AG09309 (cell line): ENCODE measurements around the gene RCOR2.

ENCODE experiments used
- DNase-seq: peaks from one replicate; pipeline ENCODE4 v3.0.0-alpha.2; 2010; ENCODE audit warnings: low read depth
- H3K4me3 ChIP-seq: 2 replicates; pipeline ENCODE4 v1.5.1; 2011; ENCODE audit warnings: mild to moderate bottlenecking, low read depth, low read length, moderate library complexity; ENCODE audit not compliant: control insufficient read depth
- CTCF ChIP-seq: IDR thresholded peaks from 2 replicates; pipeline ENCODE4 v1.5.1; 2011; ENCODE audit warnings: mild to moderate bottlenecking, low read depth, low read length, inconsistent platforms; ENCODE audit not compliant: insufficient read depth, control insufficient read depth; ENCODE audit errors: missing control alignments

Gene RCOR2

DNA sequence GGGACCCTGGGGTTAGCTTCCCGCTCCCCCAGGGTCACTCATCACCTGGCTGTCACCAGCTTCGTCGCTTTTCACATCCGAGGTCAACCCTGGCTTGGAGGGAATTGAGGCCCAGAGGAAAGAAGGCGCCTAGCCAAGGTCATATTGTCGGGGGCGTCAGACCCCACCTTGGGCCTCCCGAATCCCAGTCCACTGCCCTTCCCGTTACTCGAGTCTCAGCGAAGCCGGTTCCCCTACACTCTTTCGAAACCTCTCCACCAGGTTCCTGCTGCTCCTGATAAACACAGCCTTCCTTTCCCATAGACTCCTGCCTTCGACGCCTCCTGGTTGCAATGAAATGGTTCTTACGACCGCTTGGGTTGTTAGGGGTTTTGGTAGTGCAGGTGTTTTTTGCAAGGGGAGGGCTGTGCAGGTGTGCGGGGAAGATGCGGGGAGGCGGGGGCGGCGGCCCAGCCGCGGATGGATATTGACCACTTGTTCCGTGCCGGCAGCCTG lies 22.5 kb upstream of the RCOR2 start:
- H3K4me3 ChIP-seq: peak overlapping the region; percentile 89
- no peak for DNase-seq
- peak; percentile 8 for TF ChIP-seq CTCF

GRCh38 chr11:63938479-63939396 lies 21.8 kb upstream of the RCOR2 start, which contains the start of gene NAA40:
Gene NAA40, plus strand, starts transcription at chr11:63939002. Its CDS starts 95 bp downstream, at chr11:63939097.
- peak; percentile 73 for DNase-seq
- H3K4me3 ChIP-seq: peak within 1 kb of the TSS; percentile 89
- TF ChIP-seq CTCF: no peak

DNA sequence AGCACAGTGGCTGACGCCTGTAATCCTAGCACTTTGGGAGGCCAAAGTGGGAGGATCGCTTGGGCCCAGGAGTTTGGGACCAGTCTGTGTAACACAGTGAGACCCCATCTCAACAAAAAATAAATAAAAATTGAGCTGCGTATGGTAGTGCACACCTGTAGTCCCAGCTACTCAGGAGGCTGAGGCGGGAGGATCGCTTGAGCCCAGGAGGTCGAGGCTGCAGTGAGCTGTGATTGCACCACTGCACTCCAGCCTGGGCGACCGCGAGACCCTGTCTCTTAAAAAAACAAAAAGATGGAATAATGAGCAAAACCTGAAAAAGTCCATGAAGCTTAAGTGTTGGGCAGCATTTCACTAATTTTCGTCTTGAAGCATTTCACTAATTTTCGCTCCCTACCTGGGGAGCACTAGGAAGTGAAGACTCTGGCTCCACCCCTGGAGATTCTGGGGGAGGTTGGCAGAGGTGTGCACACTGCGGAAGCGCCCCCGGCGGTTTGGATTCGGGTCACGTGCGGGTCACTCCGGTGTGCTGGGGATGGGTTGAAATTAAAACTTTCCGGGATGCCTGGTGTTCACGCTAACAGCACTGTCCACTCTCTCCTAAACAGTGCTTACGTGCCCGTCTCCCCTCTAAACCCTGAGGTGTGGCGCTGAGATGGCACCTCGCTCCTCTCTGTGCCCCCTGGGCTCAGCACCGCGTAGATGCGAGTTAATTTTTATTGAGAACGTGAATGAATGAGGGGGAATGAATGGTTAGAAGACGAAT lies 20.9 kb upstream of the RCOR2 start:
- no peak for DNase-seq
- H3K4me3 ChIP-seq: peak overlapping the region; percentile 89
- TF ChIP-seq CTCF: no peak

DNA sequence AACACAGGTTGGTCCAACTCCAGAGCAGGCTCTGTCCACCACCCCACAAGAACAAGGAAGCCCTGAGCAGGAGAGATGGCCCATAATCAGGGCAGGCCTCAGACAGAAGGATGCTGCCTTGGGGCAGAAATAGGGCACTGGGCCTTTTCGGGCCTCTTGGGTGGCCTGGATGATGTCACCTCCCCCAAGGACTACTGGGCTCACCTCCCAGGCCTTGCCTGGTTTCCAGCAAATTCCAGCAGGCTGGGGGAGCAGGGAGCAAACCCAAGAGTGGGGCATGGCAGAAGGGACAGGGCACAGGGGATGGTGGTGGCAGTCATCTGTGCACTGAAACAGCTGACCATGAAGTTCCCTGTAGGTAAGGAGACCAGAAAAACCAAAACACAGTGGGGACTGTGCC lies 16.5 kb upstream of the RCOR2 start:
- no peak for TF ChIP-seq CTCF
- no peak for DNase-seq
- H3K4me3 ChIP-seq: no peak overlapping the region

GRCh38 chr11:63931876-63932275 lies 14.9 kb upstream of the RCOR2 start:
- DNase-seq: no peak
- TF ChIP-seq CTCF: no peak
- H3K4me3 ChIP-seq: no peak overlapping the region

DNA sequence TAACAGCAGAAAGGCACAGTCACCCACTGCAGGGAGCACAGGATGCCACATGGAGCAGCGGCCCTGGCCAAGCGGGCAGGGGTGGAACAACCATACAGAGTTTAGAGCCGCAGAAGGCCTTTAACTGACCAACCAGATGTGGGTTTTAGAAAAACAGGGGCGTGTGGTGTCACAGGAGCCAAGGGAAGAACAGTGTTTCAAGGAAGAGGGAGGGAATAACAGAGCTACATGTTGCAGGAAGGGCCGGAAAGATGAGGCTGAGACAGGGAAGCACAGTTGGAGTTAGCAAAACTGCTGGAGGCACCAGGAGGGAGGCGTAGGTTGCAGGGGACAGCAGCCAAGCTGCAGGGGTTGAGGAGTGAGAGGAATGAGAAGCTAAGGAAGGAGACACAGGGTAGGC lies 14.1 kb upstream of the RCOR2 start:
- no peak for TF ChIP-seq CTCF
- H3K4me3 ChIP-seq: no peak overlapping the region
- no peak for DNase-seq
